ENCODE measurements around the gene PTP4A1. TPM values are rescaled to one million over a fixed set of nuclear protein-coding genes. Genes with fewer than 3 reads are reported as not detected.

Gene PTP4A1
- total and polyA plus RNA-seq, 8 donors = 5.4 to 77.8 (median 31.0) TPM

DNA sequence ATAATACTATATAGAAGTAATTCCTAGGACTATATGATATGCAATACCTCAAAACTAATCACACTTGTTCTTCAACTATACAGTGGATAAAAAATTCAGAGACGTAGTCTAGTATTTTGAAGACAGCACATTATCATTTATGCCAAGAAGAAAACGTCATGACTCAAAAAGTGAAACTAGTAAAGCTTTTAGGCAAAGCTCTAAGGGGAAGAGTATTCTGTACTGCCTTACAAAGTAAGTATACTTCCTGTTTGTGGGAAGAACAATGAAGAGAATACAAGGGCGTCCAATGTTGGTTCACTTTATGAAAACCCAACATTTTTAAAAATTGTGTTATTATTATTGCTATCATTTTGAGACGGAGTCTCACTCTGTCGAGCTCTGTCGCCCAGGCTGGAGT, 27.9 kb downstream of the PTP4A1 start:
- no peak for DNase-seq
- Histone ChIP-seq H3K36me3 (no peaks in the 10 kb centered on the region), H3K4me1 (no peaks in the 10 kb centered on the region), H3K9me3 (no peaks in the 10 kb centered on the region), H3K4me3 (no peak overlapping the region), H3K27ac (no peak overlapping the region), H3K27me3 (no peaks in the 10 kb centered on the region)
- no peak for ATAC-seq
- intact Hi-C loops (cut with DNase I) = no loop called here
- FAIRE-seq = no peak
- 77 to 82% methylated on average over 6 of the region's 6 CpGs for WGBS, 2 donors
- TF ChIP-seq, protein P1, sequence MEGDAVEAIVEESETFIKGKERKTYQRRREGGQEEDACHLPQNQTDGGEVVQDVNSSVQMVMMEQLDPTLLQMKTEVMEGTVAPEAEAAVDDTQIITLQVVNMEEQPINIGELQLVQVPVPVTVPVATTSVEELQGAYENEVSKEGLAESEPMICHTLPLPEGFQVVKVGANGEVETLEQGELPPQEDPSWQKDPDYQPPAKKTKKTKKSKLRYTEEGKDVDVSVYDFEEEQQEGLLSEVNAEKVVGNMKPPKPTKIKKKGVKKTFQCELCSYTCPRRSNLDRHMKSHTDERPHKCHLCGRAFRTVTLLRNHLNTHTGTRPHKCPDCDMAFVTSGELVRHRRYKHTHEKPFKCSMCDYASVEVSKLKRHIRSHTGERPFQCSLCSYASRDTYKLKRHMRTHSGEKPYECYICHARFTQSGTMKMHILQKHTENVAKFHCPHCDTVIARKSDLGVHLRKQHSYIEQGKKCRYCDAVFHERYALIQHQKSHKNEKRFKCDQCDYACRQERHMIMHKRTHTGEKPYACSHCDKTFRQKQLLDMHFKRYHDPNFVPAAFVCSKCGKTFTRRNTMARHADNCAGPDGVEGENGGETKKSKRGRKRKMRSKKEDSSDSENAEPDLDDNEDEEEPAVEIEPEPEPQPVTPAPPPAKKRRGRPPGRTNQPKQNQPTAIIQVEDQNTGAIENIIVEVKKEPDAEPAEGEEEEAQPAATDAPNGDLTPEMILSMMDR (IDR thresholded peaks at IDR 0.05) = no peak

DNA sequence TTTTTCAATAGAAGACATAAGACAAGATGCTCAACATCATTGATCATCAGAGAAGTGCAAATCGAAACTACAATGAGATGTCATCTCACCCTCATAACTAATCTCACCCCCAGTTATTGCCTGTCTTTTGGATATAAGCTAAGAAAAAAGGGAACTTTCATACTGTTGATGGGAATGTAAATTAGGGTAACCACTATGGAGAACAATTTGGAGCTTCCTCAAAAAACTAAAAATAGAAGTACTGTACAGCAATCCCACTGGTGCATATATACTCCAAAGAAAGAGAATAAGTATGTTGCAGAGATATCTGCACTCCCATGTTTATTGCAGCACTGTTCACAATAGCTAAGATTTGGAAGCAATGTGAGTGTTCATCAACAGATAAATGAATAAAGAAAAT, 37.0 kb downstream of the PTP4A1 start:
- Histone ChIP-seq H3K4me3 (no peak overlapping the region), H3K36me3 (no peaks in the 10 kb centered on the region), H3K27ac (no peak overlapping the region), H3K9me3 (no peaks in the 10 kb centered on the region), H3K27me3 (no peaks in the 10 kb centered on the region), H3K4me1 (no peaks in the 10 kb centered on the region)
- FAIRE-seq = no peak
- intact Hi-C loops (cut with DNase I) = no loop called here
- TF ChIP-seq, protein P1 (IDR thresholded peaks at IDR 0.05) = no peak
- no peak for ATAC-seq
- 73 to 81% methylated on average over 1 of the region's 1 CpG for WGBS, 2 donors
- DNase-seq = no peak

DNA sequence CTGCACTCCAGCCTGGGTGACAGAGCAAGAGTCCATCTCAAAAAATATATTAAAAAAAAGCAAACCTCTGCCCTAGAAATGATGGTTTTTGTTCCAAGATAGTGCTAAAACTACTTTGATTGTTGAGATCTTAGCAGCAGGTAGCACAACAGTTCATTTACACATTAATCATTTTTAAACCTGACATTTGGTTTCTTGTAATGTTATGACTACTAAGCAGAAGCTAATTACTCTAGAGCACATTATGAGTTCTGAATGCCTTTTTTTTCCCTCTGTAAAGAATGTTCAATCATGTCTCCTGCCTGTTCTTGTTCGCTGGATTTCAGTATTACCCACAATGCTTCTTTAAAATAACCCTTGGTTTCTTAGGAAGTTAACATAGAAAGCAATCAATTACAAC, 38.7 kb downstream of the PTP4A1 start:
- Histone ChIP-seq H3K27ac (no peak overlapping the region), H3K9me3 (no peaks in the 10 kb centered on the region), H3K4me3 (no peak overlapping the region), H3K27me3 (no peaks in the 10 kb centered on the region), H3K36me3 (no peaks in the 10 kb centered on the region), H3K4me1 (no peaks in the 10 kb centered on the region)
- no peak for DNase-seq
- TF ChIP-seq, protein P1 (IDR thresholded peaks at IDR 0.05) = no peak
- intact Hi-C loops (cut with DNase I) = no loop called here
- no peak for FAIRE-seq
- no peak for ATAC-seq
- WGBS, 2 donors = 24 to 55% methylated on average over 1 of the region's 1 CpG

DNA sequence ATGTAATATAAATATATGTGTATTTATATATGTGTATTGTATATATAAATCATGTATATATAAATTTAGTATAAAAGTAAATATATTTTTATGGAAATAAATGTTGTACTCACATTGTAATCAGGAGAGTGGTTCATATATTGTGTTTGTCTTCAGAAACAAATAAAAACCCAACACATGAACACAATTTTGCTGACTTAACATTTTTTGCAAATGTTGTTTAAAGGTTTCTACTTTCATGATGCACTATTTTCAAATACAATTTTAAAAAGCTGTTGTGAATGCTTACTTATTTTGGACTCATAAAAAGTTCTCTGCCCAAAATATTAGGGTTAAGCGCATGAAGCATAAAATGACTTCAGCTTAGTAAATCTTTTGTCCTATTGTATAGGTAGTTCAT, 39.3 kb downstream of the PTP4A1 start:
- WGBS, 2 donors = 97 to 98% methylated on average over 1 of the region's 1 CpG
- H3K27me3 ChIP-seq = no peaks in the 10 kb centered on the region
- FAIRE-seq (no peak), DNase-seq (no peak), ATAC-seq (no peak)
- H3K4me1 ChIP-seq = no peaks in the 10 kb centered on the region
- intact Hi-C loops (cut with DNase I) = no loop called here
- no peak overlapping the region for H3K4me3 ChIP-seq
- no peaks in the 10 kb centered on the region for H3K36me3 ChIP-seq
- H3K27ac ChIP-seq = no peak overlapping the region
- H3K9me3 ChIP-seq = no peaks in the 10 kb centered on the region
- TF ChIP-seq, protein P1 (IDR thresholded peaks at IDR 0.05) = no peak

DNA sequence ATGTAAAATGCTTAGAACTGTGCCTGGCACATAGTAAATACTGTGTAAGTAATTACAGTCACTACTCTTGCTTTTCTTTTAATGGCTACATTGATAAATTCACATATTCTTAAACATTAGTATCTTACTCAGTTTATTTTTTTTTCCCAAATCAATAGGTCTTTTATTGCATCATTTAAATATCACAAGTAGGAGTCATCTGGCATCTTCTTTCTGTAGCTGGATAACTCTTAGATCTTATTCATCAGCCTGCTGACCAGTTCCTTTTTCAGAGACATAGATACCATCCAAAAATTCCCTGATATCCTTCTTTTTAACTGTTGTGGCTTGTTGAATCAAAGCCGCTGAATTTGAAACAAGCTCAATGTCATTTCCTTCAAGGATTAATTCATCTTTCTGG, 43.3 kb downstream of the PTP4A1 start:
- intact Hi-C loops (cut with DNase I) = no loop called here
- no peak for ATAC-seq
- H3K9me3 ChIP-seq = no peaks in the 10 kb centered on the region
- no peak overlapping the region for H3K4me3 ChIP-seq
- H3K4me1 ChIP-seq = no peaks in the 10 kb centered on the region
- DNase-seq = no peak
- 84 to 92% methylated on average over 1 of the region's 1 CpG for WGBS, 2 donors
- TF ChIP-seq, protein P1 (IDR thresholded peaks at IDR 0.05) = no peak
- no peaks in the 10 kb centered on the region for H3K36me3 ChIP-seq
- FAIRE-seq = no peak
- no peaks in the 10 kb centered on the region for H3K27me3 ChIP-seq
- no peak overlapping the region for H3K27ac ChIP-seq

Other genes starting within 250 kb of the PTP4A1 start
- 10 to 100 TPM; 26.9 to 42.9 (median 31.7) TPM for gene PHF3, start 63.3 kb downstream of the PTP4A1 start, total RNA-seq
- gene PHF3, start 63.3 kb downstream of the PTP4A1 start, polyA plus RNA-seq = 1 to 10 TPM; 5.4 to 9.6 TPM